SK-N-SH treated with all-trans-retinoic acid at 6 μM for 48 hours (cell line): ENCODE results near the gene DDX60.
A peak's percentile ranks its signal among the peaks of the same experiment; 100 is the strongest.

Source experiments
- ATAC-seq: fragments of 200-7000 bp; cut with Tn5 transposase; 3 replicates; pipeline ENCODE4 v1.9.1; 2020; ENCODE audit warnings: mild to moderate bottlenecking, moderate library complexity
- ARNTL ChIP-seq: fragments of 450-650 bp; formaldehyde crosslinking; IDR thresholded peaks from 2 replicates; pipeline ENCODE4 v1.5.0; 2020; ENCODE audit warnings: low read depth, mild to moderate bottlenecking, moderate library complexity, borderline replicate concordance
- BACH2 ChIP-seq: fragments of 250-450 bp; sonication (Bioruptor Pico); IDR thresholded peaks from 2 replicates; pipeline ENCODE4 v1.9.0; 2021; ENCODE audit warnings: mild to moderate bottlenecking, borderline replicate concordance
- CSDC2 ChIP-seq: fragments of 250-450 bp; sonication (Bioruptor Pico); IDR thresholded peaks from 2 replicates; pipeline ENCODE4 v1.5.0; 2020; ENCODE audit warnings: mild to moderate bottlenecking, moderate library complexity
- ESRRG ChIP-seq: fragments of 250-450 bp; sonication (Bioruptor Pico); IDR thresholded peaks from 2 replicates; pipeline ENCODE4 v1.6.1; 2021; ENCODE audit warnings: mild to moderate bottlenecking
- GLIS3 ChIP-seq: fragments of 250-450 bp; sonication (Bioruptor Pico); IDR thresholded peaks from 2 replicates; pipeline ENCODE4 v1.5.0; 2020; ENCODE audit warnings: mild to moderate bottlenecking, moderate library complexity
- ISL1 ChIP-seq: fragments of 250-450 bp; sonication (Bioruptor Pico); IDR thresholded peaks from 2 replicates; pipeline ENCODE4 v2.1.2; 2022; ENCODE audit warnings: mild to moderate bottlenecking, moderate library complexity
- OSR1 ChIP-seq: fragments of 250-450 bp; sonication (Bioruptor Pico); IDR thresholded peaks from 2 replicates; pipeline ENCODE4 v1.8.0; 2022; ENCODE audit warnings: moderate library complexity, mild to moderate bottlenecking, inconsistent platforms
- PPARA ChIP-seq: fragments of 250-450 bp; sonication (Bioruptor Pico); IDR thresholded peaks from 2 replicates; pipeline ENCODE4 v1.5.0; 2020; ENCODE audit warnings: mild to moderate bottlenecking, borderline replicate concordance
- RARB ChIP-seq: fragments of 250-450 bp; sonication (Bioruptor Pico); IDR thresholded peaks from 2 replicates; pipeline ENCODE4 v1.8.0; 2021; ENCODE audit warnings: mild to moderate bottlenecking, moderate library complexity
- SNAI2 ChIP-seq: fragments of 250-450 bp; sonication (Bioruptor Pico); IDR thresholded peaks from 2 replicates; pipeline ENCODE4 v1.5.0; 2020; ENCODE audit warnings: mild to moderate bottlenecking, moderate library complexity
- TCF4 ChIP-seq: fragments of 250-450 bp; sonication (Bioruptor Pico); IDR thresholded peaks from 2 replicates; pipeline ENCODE4 v1.8.0; 2021; ENCODE audit warnings: mild to moderate bottlenecking, moderate library complexity, borderline replicate concordance
- TOX ChIP-seq: fragments of 250-450 bp; sonication (Bioruptor Pico); IDR thresholded peaks from 2 replicates; pipeline ENCODE4 v1.8.0; 2021; ENCODE audit warnings: mild to moderate bottlenecking, moderate library complexity, borderline replicate concordance
- ZC3H10 ChIP-seq: fragments of 250-450 bp; sonication (Bioruptor Pico); IDR thresholded peaks from 2 replicates; pipeline ENCODE4 v1.5.1; 2021; ENCODE audit warnings: mild to moderate bottlenecking, moderate library complexity
- ZFP3 ChIP-seq: fragments of 250-450 bp; sonication (Bioruptor Pico); IDR thresholded peaks from 2 replicates; pipeline ENCODE4 v1.5.0; 2020; ENCODE audit warnings: mild to moderate bottlenecking, moderate library complexity
- ZFP30 ChIP-seq: fragments of 450-650 bp; formaldehyde crosslinking; IDR thresholded peaks from 2 replicates; pipeline ENCODE4 v1.5.0; 2022; ENCODE audit warnings: mild to moderate bottlenecking, moderate library complexity
- ZNF565 ChIP-seq: fragments of 450-650 bp; formaldehyde crosslinking; conservative IDR thresholded peaks from 2 replicates; pipeline ENCODE4 v1.5.0; 2020; ENCODE audit warnings: low read depth, mild to moderate bottlenecking, moderate library complexity
- ZNF70 ChIP-seq: fragments of 450-650 bp; formaldehyde crosslinking; IDR thresholded peaks from 2 replicates; pipeline ENCODE4 v1.5.0; 2020; ENCODE audit warnings: mild to moderate bottlenecking, moderate library complexity
- ZNF8 ChIP-seq: fragments of 450-650 bp; formaldehyde crosslinking; IDR thresholded peaks from 2 replicates; pipeline ENCODE4 v1.5.0; 2020; ENCODE audit warnings: mild to moderate bottlenecking, moderate library complexity
- TF ChIP-seq, protein P1 (sequence below): fragments of 250-450 bp; sonication (Bioruptor Pico); IDR thresholded peaks from 2 replicates; pipeline ENCODE4 v1.5.0; 2020; ENCODE audit warnings: mild to moderate bottlenecking, moderate library complexity
- TF ChIP-seq, protein P2 (sequence below): fragments of 250-450 bp; sonication (Bioruptor Pico); IDR thresholded peaks from 2 replicates; pipeline ENCODE4 v1.8.0; 2021; ENCODE audit warnings: low read depth, mild to moderate bottlenecking, moderate library complexity, borderline replicate concordance
- TF ChIP-seq, protein P3 (sequence below): fragments of 250-450 bp; sonication (Bioruptor Pico); IDR thresholded peaks from 2 replicates; pipeline ENCODE4 v1.5.1; 2020; ENCODE audit warnings: low read depth, mild to moderate bottlenecking, moderate library complexity
- TF ChIP-seq, protein P4 (sequence below): fragments of 250-450 bp; sonication (Bioruptor Pico); IDR thresholded peaks from 2 replicates; pipeline ENCODE4 v1.8.0; 2020; ENCODE audit warnings: mild to moderate bottlenecking, moderate library complexity, borderline replicate concordance
- TF ChIP-seq, protein P5 (sequence below): fragments of 250-450 bp; sonication (Bioruptor Pico); IDR thresholded peaks from 2 replicates; pipeline ENCODE4 v1.5.1; 2021; ENCODE audit warnings: mild to moderate bottlenecking, moderate library complexity

DDX60 gene

DNA sequence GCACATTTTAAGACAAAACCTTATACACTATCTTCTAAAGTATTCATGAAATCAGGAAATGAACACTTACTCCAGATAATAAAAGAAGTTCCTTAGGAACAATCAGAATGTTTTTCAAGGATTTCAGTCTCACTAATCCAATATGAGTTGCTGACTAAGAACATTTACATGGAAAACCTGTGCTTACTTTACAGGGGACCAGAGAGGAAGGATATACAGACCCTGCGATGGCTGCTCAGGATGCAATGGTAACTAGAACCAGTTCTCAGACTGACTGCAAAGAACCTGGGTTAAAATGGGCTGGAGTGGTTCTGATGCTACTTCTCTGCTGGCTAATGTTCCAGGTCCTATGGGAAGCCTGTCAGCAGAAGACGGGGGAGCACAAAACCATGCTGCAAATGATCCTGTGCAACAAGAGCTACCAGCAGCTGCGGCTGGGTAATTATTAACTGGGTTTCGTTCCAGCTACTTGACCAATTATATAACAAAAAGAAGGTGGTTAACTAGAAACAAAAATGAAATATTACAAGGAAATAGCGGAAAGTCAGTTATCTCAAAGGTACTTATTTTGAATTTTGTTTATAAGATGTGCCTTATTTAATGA, 140.9 kb downstream of the DDX60 start:
- TF ChIP-seq PPARA (CRISPR knock-in tag) (no peak), RARB (CRISPR knock-in tag) (no peak), ZC3H10 (no peak), ESRRG (CRISPR knock-in tag) (no peak), ISL1 (no peak), GLIS3 (no peak), SNAI2 (CRISPR knock-in tag) (no peak), CSDC2 (CRISPR knock-in tag) (no peak), OSR1 (CRISPR knock-in tag) (no peak), ZNF70 (CRISPR knock-in tag) (no peak), ZFP3 (no peak), ZNF8 (CRISPR knock-in tag) (no peak)
- no peak for ATAC-seq

DNA sequence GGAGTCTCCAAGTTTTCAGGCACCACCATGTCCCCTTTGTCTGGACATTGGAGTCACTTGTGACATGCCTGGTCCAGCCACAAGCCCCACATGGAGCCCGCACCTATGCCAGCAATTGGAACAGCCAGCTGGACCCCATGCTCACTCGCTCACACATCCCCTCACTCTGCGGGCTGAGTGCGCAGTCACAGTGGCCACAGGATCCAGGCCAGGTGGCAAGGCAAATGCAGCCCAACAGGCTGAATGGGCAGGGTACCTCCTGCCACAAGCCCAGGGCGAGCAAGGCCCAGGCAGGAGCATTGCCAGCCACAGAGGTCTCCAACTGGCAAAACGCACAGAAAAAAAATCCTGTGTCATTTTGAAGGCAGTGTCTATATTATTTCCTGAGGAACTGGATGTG, 144.2 kb downstream of the DDX60 start:
- ATAC-seq: no peak
- TF ChIP-seq ZFP3 (no peak), SNAI2 (CRISPR knock-in tag) (no peak), ZNF70 (CRISPR knock-in tag) (no peak), ARNTL (CRISPR knock-in tag) (no peak), BACH2 (CRISPR knock-in tag) (no peak), ESRRG (CRISPR knock-in tag) (no peak), TOX (CRISPR knock-in tag) (no peak), ZFP30 (CRISPR knock-in tag) (no peak), ZC3H10 (no peak), CSDC2 (CRISPR knock-in tag) (no peak), ZNF565 (no peak), PPARA (CRISPR knock-in tag) (no peak), GLIS3 (no peak)
- TF ChIP-seq, protein P1, sequence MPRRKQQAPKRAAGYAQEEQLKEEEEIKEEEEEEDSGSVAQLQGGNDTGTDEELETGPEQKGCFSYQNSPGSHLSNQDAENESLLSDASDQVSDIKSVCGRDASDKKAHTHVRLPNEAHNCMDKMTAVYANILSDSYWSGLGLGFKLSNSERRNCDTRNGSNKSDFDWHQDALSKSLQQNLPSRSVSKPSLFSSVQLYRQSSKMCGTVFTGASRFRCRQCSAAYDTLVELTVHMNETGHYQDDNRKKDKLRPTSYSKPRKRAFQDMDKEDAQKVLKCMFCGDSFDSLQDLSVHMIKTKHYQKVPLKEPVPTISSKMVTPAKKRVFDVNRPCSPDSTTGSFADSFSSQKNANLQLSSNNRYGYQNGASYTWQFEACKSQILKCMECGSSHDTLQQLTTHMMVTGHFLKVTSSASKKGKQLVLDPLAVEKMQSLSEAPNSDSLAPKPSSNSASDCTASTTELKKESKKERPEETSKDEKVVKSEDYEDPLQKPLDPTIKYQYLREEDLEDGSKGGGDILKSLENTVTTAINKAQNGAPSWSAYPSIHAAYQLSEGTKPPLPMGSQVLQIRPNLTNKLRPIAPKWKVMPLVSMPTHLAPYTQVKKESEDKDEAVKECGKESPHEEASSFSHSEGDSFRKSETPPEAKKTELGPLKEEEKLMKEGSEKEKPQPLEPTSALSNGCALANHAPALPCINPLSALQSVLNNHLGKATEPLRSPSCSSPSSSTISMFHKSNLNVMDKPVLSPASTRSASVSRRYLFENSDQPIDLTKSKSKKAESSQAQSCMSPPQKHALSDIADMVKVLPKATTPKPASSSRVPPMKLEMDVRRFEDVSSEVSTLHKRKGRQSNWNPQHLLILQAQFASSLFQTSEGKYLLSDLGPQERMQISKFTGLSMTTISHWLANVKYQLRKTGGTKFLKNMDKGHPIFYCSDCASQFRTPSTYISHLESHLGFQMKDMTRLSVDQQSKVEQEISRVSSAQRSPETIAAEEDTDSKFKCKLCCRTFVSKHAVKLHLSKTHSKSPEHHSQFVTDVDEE: no peak
- TF ChIP-seq, protein P2, sequence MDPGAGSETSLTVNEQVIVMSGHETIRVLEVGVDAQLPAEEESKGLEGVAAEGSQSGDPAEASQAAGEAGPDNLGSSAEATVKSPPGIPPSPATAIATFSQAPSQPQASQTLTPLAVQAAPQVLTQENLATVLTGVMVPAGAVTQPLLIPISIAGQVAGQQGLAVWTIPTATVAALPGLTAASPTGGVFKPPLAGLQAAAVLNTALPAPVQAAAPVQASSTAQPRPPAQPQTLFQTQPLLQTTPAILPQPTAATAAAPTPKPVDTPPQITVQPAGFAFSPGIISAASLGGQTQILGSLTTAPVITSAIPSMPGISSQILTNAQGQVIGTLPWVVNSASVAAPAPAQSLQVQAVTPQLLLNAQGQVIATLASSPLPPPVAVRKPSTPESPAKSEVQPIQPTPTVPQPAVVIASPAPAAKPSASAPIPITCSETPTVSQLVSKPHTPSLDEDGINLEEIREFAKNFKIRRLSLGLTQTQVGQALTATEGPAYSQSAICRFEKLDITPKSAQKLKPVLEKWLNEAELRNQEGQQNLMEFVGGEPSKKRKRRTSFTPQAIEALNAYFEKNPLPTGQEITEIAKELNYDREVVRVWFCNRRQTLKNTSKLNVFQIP (CRISPR knock-in tag): no peak
- TF ChIP-seq, protein P3, sequence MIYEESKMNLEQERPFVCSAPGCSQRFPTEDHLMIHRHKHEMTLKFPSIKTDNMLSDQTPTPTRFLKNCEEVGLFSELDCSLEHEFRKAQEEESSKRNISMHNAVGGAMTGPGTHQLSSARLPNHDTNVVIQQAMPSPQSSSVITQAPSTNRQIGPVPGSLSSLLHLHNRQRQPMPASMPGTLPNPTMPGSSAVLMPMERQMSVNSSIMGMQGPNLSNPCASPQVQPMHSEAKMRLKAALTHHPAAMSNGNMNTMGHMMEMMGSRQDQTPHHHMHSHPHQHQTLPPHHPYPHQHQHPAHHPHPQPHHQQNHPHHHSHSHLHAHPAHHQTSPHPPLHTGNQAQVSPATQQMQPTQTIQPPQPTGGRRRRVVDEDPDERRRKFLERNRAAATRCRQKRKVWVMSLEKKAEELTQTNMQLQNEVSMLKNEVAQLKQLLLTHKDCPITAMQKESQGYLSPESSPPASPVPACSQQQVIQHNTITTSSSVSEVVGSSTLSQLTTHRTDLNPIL (CRISPR knock-in tag): no peak
- TF ChIP-seq, protein P4, sequence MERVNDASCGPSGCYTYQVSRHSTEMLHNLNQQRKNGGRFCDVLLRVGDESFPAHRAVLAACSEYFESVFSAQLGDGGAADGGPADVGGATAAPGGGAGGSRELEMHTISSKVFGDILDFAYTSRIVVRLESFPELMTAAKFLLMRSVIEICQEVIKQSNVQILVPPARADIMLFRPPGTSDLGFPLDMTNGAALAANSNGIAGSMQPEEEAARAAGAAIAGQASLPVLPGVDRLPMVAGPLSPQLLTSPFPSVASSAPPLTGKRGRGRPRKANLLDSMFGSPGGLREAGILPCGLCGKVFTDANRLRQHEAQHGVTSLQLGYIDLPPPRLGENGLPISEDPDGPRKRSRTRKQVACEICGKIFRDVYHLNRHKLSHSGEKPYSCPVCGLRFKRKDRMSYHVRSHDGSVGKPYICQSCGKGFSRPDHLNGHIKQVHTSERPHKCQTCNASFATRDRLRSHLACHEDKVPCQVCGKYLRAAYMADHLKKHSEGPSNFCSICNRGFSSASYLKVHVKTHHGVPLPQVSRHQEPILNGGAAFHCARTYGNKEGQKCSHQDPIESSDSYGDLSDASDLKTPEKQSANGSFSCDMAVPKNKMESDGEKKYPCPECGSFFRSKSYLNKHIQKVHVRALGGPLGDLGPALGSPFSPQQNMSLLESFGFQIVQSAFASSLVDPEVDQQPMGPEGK (CRISPR knock-in tag): no peak

DNA sequence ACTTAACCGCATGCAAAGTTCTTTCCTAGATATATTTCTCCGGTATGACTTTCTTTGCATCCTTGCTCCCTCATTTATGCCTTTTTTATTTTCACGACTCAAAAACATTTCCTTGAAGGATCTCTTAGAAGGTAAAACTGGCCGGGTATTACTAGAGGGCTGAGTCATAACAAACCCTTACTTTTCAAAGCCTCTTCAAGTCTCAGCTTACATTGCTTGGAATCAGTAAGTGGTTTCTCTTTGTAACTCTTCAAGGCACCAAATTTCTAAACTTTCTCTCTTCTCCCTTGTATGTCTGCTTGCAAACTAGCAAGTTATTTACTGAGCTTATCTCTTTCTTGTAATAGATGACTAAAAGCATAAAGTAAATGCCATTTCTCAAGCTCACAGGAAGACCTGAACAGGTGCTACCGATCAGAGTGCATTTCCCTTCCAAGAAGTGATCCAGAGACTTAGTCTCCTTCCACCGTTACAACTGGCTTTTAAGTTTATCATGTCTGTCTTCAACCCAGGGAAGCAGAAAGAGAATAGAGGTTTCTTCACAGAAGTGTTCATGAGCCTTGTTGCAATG, 150.8 kb downstream of the DDX60 start:
- peak; percentile 43; the same call in 1 of the 3 replicates for ATAC-seq
- TF ChIP-seq ESRRG (CRISPR knock-in tag) (no peak), ISL1 (no peak), OSR1 (CRISPR knock-in tag) (no peak), GLIS3 (no peak), TOX (CRISPR knock-in tag) (no peak), ZC3H10 (no peak), ZNF565 (no peak), RARB (CRISPR knock-in tag) (no peak), TCF4 (CRISPR knock-in tag) (no peak)
- TF ChIP-seq, protein P1: no peak
- TF ChIP-seq, protein P5, sequence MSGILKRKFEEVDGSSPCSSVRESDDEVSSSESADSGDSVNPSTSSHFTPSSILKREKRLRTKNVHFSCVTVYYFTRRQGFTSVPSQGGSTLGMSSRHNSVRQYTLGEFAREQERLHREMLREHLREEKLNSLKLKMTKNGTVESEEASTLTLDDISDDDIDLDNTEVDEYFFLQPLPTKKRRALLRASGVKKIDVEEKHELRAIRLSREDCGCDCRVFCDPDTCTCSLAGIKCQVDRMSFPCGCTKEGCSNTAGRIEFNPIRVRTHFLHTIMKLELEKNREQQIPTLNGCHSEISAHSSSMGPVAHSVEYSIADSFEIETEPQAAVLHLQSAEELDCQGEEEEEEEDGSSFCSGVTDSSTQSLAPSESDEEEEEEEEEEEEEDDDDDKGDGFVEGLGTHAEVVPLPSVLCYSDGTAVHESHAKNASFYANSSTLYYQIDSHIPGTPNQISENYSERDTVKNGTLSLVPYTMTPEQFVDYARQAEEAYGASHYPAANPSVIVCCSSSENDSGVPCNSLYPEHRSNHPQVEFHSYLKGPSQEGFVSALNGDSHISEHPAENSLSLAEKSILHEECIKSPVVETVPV: no peak
- TF ChIP-seq, protein P2 (CRISPR knock-in tag): no peak
